ENCODE measurements around the gene EML3.

DNA sequence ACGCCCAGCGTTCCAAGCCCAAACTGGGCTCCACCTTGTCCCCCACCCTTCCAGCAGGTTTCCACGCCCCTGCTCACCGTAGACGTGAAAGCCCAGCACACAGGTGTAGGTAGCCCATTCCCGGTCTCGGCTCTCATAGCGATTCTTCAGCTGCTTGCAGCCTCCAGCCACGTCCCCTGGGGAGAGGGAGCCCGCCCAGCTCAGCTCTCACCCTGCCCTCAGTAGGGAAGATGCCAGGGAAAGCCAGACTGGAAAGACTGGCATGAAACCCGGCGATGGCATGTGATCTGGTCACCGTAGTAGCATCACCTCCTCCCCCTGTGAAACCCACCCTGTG is 9.5 kb downstream of the EML3 start:
- TF ChIP-seq, protein P1, sequence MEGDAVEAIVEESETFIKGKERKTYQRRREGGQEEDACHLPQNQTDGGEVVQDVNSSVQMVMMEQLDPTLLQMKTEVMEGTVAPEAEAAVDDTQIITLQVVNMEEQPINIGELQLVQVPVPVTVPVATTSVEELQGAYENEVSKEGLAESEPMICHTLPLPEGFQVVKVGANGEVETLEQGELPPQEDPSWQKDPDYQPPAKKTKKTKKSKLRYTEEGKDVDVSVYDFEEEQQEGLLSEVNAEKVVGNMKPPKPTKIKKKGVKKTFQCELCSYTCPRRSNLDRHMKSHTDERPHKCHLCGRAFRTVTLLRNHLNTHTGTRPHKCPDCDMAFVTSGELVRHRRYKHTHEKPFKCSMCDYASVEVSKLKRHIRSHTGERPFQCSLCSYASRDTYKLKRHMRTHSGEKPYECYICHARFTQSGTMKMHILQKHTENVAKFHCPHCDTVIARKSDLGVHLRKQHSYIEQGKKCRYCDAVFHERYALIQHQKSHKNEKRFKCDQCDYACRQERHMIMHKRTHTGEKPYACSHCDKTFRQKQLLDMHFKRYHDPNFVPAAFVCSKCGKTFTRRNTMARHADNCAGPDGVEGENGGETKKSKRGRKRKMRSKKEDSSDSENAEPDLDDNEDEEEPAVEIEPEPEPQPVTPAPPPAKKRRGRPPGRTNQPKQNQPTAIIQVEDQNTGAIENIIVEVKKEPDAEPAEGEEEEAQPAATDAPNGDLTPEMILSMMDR (IDR thresholded peaks at IDR 0.05): no peak
- TF ChIP-seq POLR2A (IDR thresholded peaks at IDR 0.05): no peak
